Kidney capillary endothelial cell (primary cell): ENCODE data around the gene ETF1.
A peak's percentile ranks its signal among the peaks of the same experiment; 100 is the strongest.

Experiments
- DNase-seq: peaks from one replicate; pipeline ENCODE4 v3.0.0-alpha.2; 2018; ENCODE audit warnings: low spot score

Gene ETF1

GRCh38 chr5:138542956-138543729, at the start of gene ETF1:
Gene ETF1 (minus strand): TSS chr5:138543236. CDS start chr5:138542918, 318 bp downstream.
- peak; percentile 99 for DNase-seq

GRCh38 chr5:138588013-138588788, 45.2 kb upstream of the ETF1 start:
- no peak for DNase-seq

- no peak for DNase-seq
These were observed 42.1 kb upstream of the ETF1 start for GRCh38 chr5:138585157-138585556.

- DNase-seq, result no peak
These were observed 41.1 kb upstream of the ETF1 start for GRCh38 chr5:138583984-138584637.

- no peak for DNase-seq
These were observed 39.9 kb upstream of the ETF1 start for GRCh38 chr5:138582959-138583358.

GRCh38 chr5:138580777-138581176, 37.7 kb upstream of the ETF1 start:
- no peak for DNase-seq

- no peak for DNase-seq
These were observed 37.0 kb upstream of the ETF1 start for GRCh38 chr5:138580001-138580400.

GRCh38 chr5:138579517-138579863, 36.5 kb upstream of the ETF1 start:
- no peak for DNase-seq

- no peak for DNase-seq
These were observed 34.4 kb upstream of the ETF1 start for GRCh38 chr5:138577452-138577851.

GRCh38 chr5:138575194-138576015, 32.4 kb upstream of the ETF1 start, which contains the start of gene HSPA9:
Gene HSPA9 (minus strand): TSS chr5:138575401. CDS start chr5:138575318, 83 bp downstream.
- DNase-seq, result peak; percentile 99

GRCh38 chr5:138574744-138575193, 31.7 kb upstream of the ETF1 start:
- DNase-seq, result no peak

- DNase-seq, result peak; percentile 46
These were observed 31.1 kb upstream of the ETF1 start for GRCh38 chr5:138573949-138574670.

GRCh38 chr5:138573223-138573622, 30.2 kb upstream of the ETF1 start:
- no peak for DNase-seq

GRCh38 chr5:138570871-138571270, 27.8 kb upstream of the ETF1 start:
- DNase-seq, result no peak

- DNase-seq, result no peak
These were observed 26.7 kb upstream of the ETF1 start for GRCh38 chr5:138569782-138570181.

- DNase-seq, result no peak
These were observed 25.2 kb upstream of the ETF1 start for GRCh38 chr5:138568061-138568824.

- DNase-seq, result no peak
These were observed 23.8 kb upstream of the ETF1 start for GRCh38 chr5:138566792-138567191.

GRCh38 chr5:138565100-138565821, 22.2 kb upstream of the ETF1 start:
- no peak for DNase-seq

GRCh38 chr5:138564242-138564641, 21.2 kb upstream of the ETF1 start:
- DNase-seq, result no peak
